ENCODE data around the gene HDLBP. TPM values are rescaled to one million over a fixed set of nuclear protein-coding genes. Genes with fewer than 3 reads are reported as not detected.

Gene HDLBP
- total RNA-seq, 4 donors from 2014 or later: 383 to 486 (median 444) TPM

DNA sequence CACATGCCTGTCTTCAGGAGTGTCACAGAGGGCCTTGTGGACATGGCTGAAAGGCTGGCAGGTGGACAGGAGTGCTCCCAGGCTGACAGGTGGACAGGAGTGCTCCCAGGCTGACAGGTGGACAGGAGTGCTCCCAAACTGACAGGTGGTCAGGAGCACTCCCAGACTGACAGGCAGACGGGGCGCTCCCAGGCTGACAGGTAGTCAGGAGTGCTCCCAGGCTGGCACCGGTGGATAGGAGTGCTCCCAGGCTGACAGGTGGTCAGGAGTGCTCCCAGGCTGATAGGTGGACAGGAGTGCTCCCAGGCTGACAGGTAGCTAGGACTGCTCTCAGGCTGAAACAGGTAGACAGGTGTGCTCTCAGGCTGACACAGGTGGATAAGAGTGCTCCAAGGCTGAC is 110.4 kb downstream of the HDLBP start:
- no peak overlapping the region for H3K4me3 ChIP-seq
- no peak for TF ChIP-seq POLR2A (IDR thresholded peaks at IDR 0.05)
- TF ChIP-seq, protein P1, sequence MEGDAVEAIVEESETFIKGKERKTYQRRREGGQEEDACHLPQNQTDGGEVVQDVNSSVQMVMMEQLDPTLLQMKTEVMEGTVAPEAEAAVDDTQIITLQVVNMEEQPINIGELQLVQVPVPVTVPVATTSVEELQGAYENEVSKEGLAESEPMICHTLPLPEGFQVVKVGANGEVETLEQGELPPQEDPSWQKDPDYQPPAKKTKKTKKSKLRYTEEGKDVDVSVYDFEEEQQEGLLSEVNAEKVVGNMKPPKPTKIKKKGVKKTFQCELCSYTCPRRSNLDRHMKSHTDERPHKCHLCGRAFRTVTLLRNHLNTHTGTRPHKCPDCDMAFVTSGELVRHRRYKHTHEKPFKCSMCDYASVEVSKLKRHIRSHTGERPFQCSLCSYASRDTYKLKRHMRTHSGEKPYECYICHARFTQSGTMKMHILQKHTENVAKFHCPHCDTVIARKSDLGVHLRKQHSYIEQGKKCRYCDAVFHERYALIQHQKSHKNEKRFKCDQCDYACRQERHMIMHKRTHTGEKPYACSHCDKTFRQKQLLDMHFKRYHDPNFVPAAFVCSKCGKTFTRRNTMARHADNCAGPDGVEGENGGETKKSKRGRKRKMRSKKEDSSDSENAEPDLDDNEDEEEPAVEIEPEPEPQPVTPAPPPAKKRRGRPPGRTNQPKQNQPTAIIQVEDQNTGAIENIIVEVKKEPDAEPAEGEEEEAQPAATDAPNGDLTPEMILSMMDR (IDR thresholded peaks at IDR 0.05 in 4 of 5, conservative IDR thresholded peaks at IDR 0.05 in 1 of 5): no peak
- in situ Hi-C loops (cut with MboI; ENCODE audit: low sequenced_read_pairs in 4 of 4): no loop called here
- DNase-seq (no peak), ATAC-seq (no peak)
- no peaks in the 10 kb centered on the region for H3K36me3 ChIP-seq
- H3K27me3 ChIP-seq: no peaks in the 10 kb centered on the region
- intact Hi-C loops (cut with DNase I; ENCODE audit: low total_unique reads): no loop called here
- no peaks in the 10 kb centered on the region for H3K4me1 ChIP-seq
- no peaks in the 10 kb centered on the region for H3K9me3 ChIP-seq
- no peak overlapping the region for H3K27ac ChIP-seq

DNA sequence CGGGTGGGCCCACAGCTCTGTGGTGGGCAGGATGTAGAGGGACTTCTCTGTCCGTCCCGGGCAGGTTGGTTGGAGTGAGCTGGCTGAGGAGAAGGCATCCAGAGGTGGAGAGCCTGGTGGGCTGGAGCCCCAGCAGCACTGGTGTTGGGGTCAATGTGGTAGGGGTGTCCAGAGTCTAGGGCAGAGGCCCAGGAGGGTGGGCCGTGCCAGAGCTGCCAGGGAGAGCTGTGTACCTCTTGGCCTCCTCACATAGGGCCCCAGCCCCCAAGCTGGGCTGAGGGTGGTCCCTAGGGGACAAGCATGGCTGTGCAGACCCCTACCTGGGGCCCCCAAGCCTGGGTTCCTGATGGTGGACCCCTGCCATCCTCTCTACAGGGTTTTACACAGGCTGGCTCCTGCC is 111.0 kb downstream of the HDLBP start:
- intact Hi-C loops (cut with DNase I; ENCODE audit: low total_unique reads): no loop called here
- Histone ChIP-seq H3K4me3 (no peak overlapping the region), H3K27ac (no peak overlapping the region), H3K4me1 (no peaks in the 10 kb centered on the region), H3K9me3 (no peaks in the 10 kb centered on the region), H3K36me3 (no peaks in the 10 kb centered on the region), H3K27me3 (no peaks in the 10 kb centered on the region)
- in situ Hi-C loops (cut with MboI; ENCODE audit: low sequenced_read_pairs in 4 of 4): no loop called here
- DNase-seq (no peak), ATAC-seq (no peak)
- TF ChIP-seq, protein P1 (IDR thresholded peaks at IDR 0.05 in 4 of 5, conservative IDR thresholded peaks at IDR 0.05 in 1 of 5): no peak
- no peak for TF ChIP-seq POLR2A (IDR thresholded peaks at IDR 0.05)

DNA sequence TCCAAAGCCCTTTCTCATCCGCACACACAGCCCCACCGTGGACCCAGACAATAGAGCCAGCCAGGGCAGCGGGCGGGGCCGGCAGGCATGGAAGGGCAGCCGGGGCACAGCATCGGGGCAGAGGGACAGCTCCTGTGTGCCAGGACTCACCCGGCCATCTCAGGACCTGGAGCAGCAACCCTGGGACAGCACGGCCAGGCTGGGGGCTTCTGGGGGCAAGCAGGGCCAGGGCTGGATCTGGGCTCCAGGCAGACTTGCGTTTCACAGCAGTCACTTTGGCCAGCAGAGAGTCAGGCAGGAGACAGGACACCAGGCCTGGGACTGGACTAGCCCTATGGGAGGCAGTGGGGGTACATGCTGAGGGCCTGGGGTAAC is 111.5 kb downstream of the HDLBP start:
- DNase-seq (no peak), ATAC-seq (no peak)
- Histone ChIP-seq H3K27ac (no peak overlapping the region), H3K27me3 (no peaks in the 10 kb centered on the region), H3K4me1 (no peaks in the 10 kb centered on the region), H3K4me3 (no peak overlapping the region), H3K36me3 (no peaks in the 10 kb centered on the region), H3K9me3 (no peaks in the 10 kb centered on the region)
- in situ Hi-C loops (cut with MboI; ENCODE audit: low sequenced_read_pairs in 4 of 4) (no loop called here), intact Hi-C loops (cut with DNase I; ENCODE audit: low total_unique reads) (no loop called here)
- no peak for TF ChIP-seq POLR2A (IDR thresholded peaks at IDR 0.05)
- TF ChIP-seq, protein P1 (IDR thresholded peaks at IDR 0.05 in 4 of 5, conservative IDR thresholded peaks at IDR 0.05 in 1 of 5): no peak

DNA sequence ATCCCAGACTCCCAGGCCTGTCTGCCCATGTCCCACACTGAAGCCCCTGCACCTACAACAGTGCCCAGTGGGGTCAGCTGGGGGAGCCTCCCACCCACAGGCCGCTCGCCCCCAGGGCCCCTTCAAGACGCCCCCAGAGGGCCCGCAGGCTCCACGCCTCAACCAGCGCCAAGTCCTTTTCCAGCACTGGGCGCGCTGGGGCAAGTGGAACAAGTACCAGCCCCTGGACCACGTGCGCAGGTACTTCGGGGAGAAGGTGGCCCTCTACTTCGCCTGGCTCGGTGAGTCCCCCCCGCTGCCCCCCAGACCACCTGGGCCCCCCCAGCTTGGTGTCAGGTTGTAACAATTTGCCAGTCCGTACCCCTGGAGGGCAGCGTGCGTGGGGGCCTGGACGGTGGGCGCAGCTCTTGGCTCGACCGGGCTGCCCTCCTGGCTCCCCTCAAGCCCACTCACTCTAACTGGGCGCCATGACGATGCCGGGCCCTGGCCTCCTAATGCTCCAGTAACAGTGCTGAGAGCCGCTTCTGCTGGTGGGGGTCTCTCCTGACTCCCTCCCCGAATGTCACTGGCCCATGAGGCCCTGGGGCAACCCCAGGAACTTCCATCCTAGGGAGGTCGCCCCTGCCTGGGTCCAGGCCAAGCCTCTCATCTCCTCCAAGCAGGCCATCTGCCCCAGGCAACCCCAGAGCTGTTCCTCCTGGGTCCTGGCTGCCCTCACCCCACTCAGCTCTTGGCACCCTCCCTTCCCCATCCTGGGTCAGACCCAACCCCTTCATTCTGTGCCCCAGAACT is 112.1 kb downstream of the HDLBP start:
- Histone ChIP-seq H3K36me3 (no peaks in the 10 kb centered on the region), H3K4me1 (no peaks in the 10 kb centered on the region), H3K9me3 (no peaks in the 10 kb centered on the region), H3K27ac (no peak overlapping the region), H3K4me3 (no peak overlapping the region), H3K27me3 (no peaks in the 10 kb centered on the region)
- DNase-seq (no peak), ATAC-seq (no peak)
- TF ChIP-seq, protein P1 (IDR thresholded peaks at IDR 0.05 in 4 of 5, conservative IDR thresholded peaks at IDR 0.05 in 1 of 5): no peak
- no peak for TF ChIP-seq POLR2A (IDR thresholded peaks at IDR 0.05)
- in situ Hi-C loops (cut with MboI; ENCODE audit: low sequenced_read_pairs in 4 of 4) (no loop called here), intact Hi-C loops (cut with DNase I; ENCODE audit: low total_unique reads) (no loop called here)

DNA sequence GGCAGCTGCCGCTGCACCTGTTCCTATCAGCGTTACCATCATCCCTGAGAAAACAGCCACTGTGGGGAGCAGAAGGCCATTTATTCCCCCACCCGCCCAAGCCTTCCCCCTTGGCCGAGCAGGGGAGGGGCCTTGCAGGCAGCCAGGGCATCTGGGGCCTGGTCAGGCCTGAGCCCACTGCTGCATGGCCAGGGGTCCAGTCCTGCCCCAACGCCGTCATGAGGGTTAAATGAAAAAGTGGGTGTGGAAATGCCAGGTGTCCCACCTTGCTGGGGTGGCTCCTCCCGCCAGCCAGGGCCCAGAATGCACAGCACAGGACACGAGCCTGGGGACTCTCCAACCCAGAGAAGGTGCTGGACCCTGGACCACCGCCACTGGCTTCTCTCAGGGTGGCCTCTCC is 112.8 kb downstream of the HDLBP start:
- Histone ChIP-seq H3K27ac (no peak overlapping the region), H3K36me3 (no peaks in the 10 kb centered on the region), H3K4me3 (no peak overlapping the region), H3K27me3 (no peaks in the 10 kb centered on the region), H3K4me1 (no peaks in the 10 kb centered on the region), H3K9me3 (no peaks in the 10 kb centered on the region)
- ATAC-seq (no peak), DNase-seq (no peak)
- TF ChIP-seq POLR2A (IDR thresholded peaks at IDR 0.05): no peak
- TF ChIP-seq, protein P1 (IDR thresholded peaks at IDR 0.05 in 4 of 5, conservative IDR thresholded peaks at IDR 0.05 in 1 of 5): no peak
- intact Hi-C loops (cut with DNase I; ENCODE audit: low total_unique reads) (no loop called here), in situ Hi-C loops (cut with MboI; ENCODE audit: low sequenced_read_pairs in 4 of 4) (no loop called here)

Measured in gastrocnemius medialis (tissue), 4 donors.